NCI-H2227 (cell line): ENCODE measurements around the gene ZNF189.

ENCODE experiments used
- DNase-seq: peaks from one replicate; lab custom pipeline; 2025; ENCODE audit not compliant: unreplicated experiment; lab: John Stamatoyannopoulos, UW

Gene ZNF189

DNA sequence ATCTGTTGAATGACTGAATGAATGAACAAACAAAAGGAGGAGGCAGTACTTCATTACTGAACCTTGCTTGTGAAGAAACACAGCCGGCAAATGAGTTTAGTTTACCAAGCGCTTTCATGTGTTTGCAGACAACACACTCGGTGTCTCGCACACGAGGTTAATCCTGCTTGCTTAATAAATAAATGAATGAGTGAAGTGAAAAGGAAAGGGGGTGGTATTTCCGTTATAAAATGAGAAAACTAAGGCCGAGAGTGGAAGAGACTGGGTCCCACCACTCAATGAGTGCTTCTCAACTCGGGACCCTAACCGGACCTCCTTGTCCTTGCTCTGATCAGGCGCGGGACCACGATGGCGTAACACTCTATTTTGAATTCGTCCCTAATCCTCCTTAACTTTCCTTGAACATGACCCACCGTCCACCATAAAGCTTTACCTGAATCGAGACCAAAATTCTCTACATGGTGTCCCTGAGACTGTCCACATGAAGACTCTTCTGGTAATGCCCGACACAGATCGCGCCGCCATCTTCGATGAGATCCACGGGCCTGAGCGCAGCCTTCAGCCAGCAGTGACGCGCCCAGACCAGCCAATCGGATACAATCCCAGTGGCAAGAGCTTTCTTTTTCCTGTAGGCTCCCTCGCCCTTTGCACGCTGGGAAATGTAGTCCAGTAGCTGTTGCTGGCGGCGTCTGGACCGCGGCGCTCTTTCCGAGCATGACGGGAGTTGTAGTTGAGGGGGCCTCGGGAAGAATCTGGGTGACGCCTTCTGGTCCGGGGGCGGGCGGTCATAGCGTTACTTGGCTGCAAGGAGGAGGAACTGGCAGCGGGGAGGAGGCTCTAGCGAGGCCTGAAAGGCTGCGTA, at the start of gene ZNF189, which contains the start of gene MRPL50:
ZNF189 (plus strand) TSS at position 784 of the 862 bp plus-strand sequence. CDS start 306 bp downstream, outside the sequence.
MRPL50 (minus strand) TSS at position 551 of the 862 bp plus-strand sequence; CDS start at position 525, 26 bp downstream.
- DNase-seq = peak; percentile 95

DNA sequence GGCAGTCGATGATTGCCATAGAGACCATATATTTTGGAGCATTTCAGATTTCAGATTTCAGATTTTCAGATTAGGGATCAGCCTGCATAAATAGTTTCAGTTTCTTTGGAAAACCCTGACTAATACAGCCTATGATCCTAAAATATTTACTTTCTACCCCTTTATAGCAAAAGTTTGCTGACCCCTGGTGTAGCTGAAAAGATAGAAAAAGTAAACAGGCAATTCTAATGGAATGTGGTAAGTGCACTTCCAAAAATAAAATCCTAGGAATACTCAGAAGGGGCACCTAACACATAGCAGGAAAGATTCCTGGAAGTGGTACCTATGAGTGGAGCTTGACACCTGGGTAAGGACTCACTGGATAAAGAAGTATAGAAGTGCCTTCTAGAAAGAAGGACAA, 48.4 kb upstream of the ZNF189 start:
- no peak for DNase-seq

GRCh38 chr9:101352892-101353463, 45.7 kb upstream of the ZNF189 start:
- DNase-seq = no peak

DNA sequence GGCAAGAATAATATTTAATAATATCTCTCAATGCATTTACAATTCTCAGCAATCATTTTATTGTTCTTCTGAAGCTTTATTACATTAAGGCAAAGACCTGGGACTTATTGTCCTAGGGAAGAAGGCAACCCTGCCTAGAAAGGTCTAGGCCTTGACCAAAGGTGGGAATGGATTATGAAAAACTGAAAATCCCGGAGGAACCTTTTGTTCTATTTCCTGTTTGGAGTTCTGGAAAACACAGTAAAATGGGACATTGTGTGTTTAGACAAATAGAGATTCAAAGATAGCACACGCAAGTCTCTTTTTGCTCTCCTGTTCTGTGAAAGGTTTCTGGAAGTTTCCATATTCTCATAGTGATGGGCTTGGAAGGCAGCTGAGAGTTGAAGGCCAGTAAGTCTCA, 45.0 kb upstream of the ZNF189 start:
- no peak for DNase-seq

DNA sequence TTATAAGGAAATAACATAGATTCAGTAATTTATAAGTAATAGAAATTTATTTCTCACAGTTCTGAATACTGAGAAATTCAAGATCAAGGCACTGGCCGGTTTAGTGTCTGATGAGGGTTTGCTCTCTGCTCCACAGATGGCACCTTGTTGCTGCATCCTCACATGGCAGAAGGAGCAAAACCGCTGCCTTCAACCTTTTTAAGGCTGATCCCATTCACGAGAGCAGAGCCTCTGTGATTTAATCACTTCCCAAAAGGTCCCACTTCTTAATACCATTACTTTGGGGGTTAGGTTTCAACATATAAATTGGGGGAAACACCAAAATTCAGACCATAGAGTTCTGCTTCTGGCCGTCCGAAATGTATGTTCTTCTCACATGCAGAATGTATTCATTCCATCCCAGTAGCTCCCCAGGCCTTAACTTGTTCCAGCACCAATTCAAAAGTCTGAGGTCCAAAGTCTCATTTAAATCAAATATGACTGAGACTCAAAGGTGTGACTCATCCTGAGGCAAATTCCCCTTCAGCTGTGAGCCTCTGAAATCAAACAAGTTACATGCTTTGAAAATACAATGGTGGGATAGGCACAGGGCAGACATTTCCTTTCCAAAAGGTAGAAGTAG, 44.4 kb upstream of the ZNF189 start:
- DNase-seq = no peak

GRCh38 chr9:101354765-101355708, 43.6 kb upstream of the ZNF189 start:
- no peak for DNase-seq

- no peak for DNase-seq
These were observed 42.0 kb upstream of the ZNF189 start for GRCh38 chr9:101356619-101357018.

GRCh38 chr9:101359679-101360078, 39.0 kb upstream of the ZNF189 start:
- DNase-seq = no peak

- no peak for DNase-seq
These were observed 38.0 kb upstream of the ZNF189 start for GRCh38 chr9:101360647-101361046.

GRCh38 chr9:101362450-101362849, 36.2 kb upstream of the ZNF189 start:
- DNase-seq = no peak

GRCh38 chr9:101365181-101365580, 33.5 kb upstream of the ZNF189 start:
- DNase-seq = no peak

GRCh38 chr9:101366038-101366756, 32.5 kb upstream of the ZNF189 start:
- DNase-seq = no peak

GRCh38 chr9:101367323-101367722, 31.3 kb upstream of the ZNF189 start:
- DNase-seq = no peak

- no peak for DNase-seq
These were observed 29.4 kb upstream of the ZNF189 start for GRCh38 chr9:101369286-101369685.

DNA sequence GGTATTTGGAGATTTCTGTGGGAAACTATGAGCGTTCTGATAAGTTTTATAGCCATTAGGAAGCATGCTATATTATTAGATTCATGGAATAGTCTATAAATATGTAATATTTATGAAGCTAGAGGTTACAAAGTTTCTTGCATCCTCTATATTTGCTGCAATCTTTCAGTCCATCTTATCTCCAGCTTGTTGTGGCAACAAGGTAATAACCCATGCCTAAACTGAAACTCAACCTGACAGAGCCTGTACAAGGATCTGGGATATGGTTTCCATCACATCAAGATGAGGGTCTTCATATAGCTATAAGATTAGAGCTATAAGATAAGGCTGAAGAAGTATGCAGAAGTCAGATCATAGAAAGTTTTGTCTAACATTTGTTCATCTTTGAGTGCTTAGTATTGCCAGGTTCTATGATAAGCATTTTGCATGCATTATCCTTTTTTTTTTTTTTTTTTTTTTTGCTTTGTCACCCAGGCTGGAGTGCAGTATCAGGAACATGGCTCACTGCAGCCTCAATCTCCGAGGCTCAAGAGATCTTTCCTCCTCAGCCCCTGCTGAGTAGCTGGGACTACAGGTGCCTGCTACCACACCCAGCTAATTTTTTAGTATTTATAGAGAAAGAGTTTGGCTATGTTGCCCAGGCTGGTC, 28.6 kb upstream of the ZNF189 start:
- DNase-seq = no peak

- DNase-seq = no peak
These were observed 26.8 kb upstream of the ZNF189 start for GRCh38 chr9:101371813-101372212.

- no peak for DNase-seq
These were observed 26.1 kb upstream of the ZNF189 start for GRCh38 chr9:101372327-101373118.

DNA sequence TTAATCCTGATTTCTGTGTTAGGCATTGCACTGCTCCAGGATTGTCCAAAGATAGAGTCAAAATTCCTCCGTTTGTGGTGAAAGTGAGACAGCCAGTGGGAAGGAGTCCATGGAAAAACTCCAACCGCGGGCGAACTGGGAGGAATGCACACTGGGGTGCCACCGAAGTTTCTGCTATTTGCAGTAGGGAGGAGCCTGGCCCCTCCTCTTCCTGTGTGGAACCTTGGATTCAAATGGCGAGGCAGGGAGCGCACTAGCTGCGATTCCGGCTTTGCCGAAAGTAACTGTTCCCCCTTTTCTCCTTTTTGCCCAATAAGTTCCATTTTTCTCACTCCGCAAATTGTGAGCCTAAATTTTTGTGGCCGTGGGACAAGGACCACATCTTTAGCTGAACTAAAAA, 23.1 kb upstream of the ZNF189 start:
- DNase-seq = no peak
